Glutamatergic neuron (in vitro differentiated cells): ENCODE measurements around the gene KRT78. TPM values are rescaled to one million over a fixed set of nuclear protein-coding genes. Genes with fewer than 3 reads are reported as not detected.

Experiments used
- DNase-seq: peaks from one replicate; pipeline ENCODE4 v3.0.0; 2022
- H3K27ac Mint-ChIP-seq: one replicate; pipeline ENCODE4 v1.8.0; 2020; ENCODE audit warnings: mild to moderate bottlenecking, mixed read lengths, inconsistent platforms; ENCODE audit not compliant: unreplicated experiment
- H3K27me3 Mint-ChIP-seq: one replicate; pipeline ENCODE4 v1.8.0; 2020; ENCODE audit warnings: mild to moderate bottlenecking, moderate library complexity, mixed read lengths, inconsistent platforms; ENCODE audit not compliant: unreplicated experiment
- H3K36me3 Mint-ChIP-seq: one replicate; pipeline ENCODE4 v1.8.0; 2020; ENCODE audit warnings: mild to moderate bottlenecking, mixed read lengths, inconsistent platforms; ENCODE audit not compliant: unreplicated experiment
- H3K4me1 Mint-ChIP-seq: one replicate; pipeline ENCODE4 v1.8.0; 2020; ENCODE audit warnings: mild to moderate bottlenecking, low read depth, mixed read lengths, inconsistent platforms; ENCODE audit not compliant: unreplicated experiment
- H3K4me3 Mint-ChIP-seq: one replicate; pipeline ENCODE4 v1.8.0; 2020; ENCODE audit warnings: mild to moderate bottlenecking, mixed read lengths, inconsistent platforms; ENCODE audit not compliant: unreplicated experiment
- H3K9me3 Mint-ChIP-seq: one replicate; pipeline ENCODE4 v1.8.0; 2020; ENCODE audit warnings: mild to moderate bottlenecking, moderate library complexity, mixed read lengths, inconsistent platforms; ENCODE audit not compliant: unreplicated experiment
- total RNA-seq: library from RNA; stranded (reverse); fragmentation: NEBNext Ultra II Directional; extraction: Animal tissue kit (Norgen Biotek cat#: 25700); gene quantifications from one replicate; pipeline ENCODE4 v1.2.1, GENCODE V29; 2021; ENCODE audit not compliant: unreplicated experiment
- TF ChIP-seq, protein P1 (sequence below): fragments of 200-600 bp; sonication (generic); IDR thresholded peaks from one replicate; pipeline ENCODE4 v1.5.0; 2021; ENCODE audit not compliant: partially characterized antibody, unreplicated experiment

KRT78 gene
- total RNA-seq, 1 donor from 2014 or later: not detected

DNA sequence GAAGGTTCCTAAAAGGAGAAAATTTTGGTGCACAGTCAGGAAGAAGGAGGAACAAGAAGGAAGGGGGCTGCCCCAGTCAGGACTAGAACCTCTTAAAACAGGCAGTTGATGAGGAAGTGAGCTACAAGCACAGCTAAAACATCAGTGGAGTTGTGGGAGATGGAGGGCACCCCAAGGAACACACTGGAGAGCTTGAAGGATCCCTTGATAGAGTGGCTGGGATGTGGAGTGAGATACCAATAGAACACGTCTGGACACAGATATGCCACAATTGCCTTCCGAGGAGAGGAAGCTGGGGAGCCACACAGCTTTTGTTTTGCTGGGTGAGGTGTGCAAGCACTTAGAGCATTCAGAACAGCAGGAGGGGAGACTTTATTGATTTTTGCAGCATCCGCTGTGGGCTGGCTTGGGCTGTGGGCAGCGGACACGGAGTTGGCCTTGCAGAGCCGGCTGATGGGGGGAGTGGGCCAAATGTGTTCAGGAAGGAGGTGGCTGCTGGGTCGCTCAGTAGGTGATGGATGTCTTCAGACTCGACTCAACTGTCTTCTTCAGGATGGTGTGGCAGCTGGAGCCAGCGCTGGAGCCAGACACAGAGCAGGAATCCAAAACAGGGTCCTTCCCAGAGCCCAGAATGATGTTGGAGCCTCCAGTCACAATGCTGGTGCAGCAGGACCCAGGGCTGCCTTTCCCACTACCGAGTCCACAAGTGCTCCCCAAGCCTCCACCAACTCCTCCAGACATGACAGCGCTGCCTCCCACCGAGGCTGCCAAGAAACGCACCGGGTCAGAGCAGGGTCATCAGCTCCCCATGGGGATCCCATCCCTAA lies 10.0 kb downstream of the KRT78 start:
- H3K4me1 Mint-ChIP-seq: no peaks in the 10 kb centered on the region
- H3K27ac Mint-ChIP-seq: no peak overlapping the region
- TF ChIP-seq, protein P1, sequence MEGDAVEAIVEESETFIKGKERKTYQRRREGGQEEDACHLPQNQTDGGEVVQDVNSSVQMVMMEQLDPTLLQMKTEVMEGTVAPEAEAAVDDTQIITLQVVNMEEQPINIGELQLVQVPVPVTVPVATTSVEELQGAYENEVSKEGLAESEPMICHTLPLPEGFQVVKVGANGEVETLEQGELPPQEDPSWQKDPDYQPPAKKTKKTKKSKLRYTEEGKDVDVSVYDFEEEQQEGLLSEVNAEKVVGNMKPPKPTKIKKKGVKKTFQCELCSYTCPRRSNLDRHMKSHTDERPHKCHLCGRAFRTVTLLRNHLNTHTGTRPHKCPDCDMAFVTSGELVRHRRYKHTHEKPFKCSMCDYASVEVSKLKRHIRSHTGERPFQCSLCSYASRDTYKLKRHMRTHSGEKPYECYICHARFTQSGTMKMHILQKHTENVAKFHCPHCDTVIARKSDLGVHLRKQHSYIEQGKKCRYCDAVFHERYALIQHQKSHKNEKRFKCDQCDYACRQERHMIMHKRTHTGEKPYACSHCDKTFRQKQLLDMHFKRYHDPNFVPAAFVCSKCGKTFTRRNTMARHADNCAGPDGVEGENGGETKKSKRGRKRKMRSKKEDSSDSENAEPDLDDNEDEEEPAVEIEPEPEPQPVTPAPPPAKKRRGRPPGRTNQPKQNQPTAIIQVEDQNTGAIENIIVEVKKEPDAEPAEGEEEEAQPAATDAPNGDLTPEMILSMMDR: no peak
- no peaks in the 10 kb centered on the region for H3K36me3 Mint-ChIP-seq
- peak; percentile 27 for DNase-seq
- H3K27me3 Mint-ChIP-seq: peaks cover 12% of the 10 kb centered on the region
- H3K4me3 Mint-ChIP-seq: no peak overlapping the region
- peaks cover 6% of the 10 kb centered on the region for H3K9me3 Mint-ChIP-seq

- no peak for DNase-seq
- H3K27me3 Mint-ChIP-seq: peaks cover 11% of the 10 kb centered on the region
- H3K27ac Mint-ChIP-seq: no peak overlapping the region
- H3K36me3 Mint-ChIP-seq: no peaks in the 10 kb centered on the region
- H3K4me3 Mint-ChIP-seq: no peak overlapping the region
- peaks cover 6% of the 10 kb centered on the region for H3K9me3 Mint-ChIP-seq
- no peaks in the 10 kb centered on the region for H3K4me1 Mint-ChIP-seq
- TF ChIP-seq, protein P1: no peak
These were observed 10.8 kb downstream of the KRT78 start for GRCh38 chr12:52837781-52838608.

DNA sequence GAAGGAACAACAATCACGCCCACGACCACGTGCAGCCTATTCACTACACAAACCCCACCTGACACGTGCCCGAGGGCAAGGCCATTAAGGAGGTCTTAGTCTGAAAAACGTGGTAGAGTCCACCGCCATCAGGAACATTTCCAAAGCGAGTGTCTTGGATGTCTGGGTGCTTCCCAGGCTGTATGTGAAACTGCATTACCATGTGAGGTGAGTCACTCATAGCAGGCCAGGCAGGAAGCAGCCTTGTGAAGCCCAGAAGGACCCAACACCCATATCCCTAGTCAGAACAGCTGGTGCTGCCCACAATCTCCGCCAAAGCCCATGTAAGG lies 11.4 kb downstream of the KRT78 start:
- peaks cover 6% of the 10 kb centered on the region for H3K9me3 Mint-ChIP-seq
- no peak for DNase-seq
- H3K27ac Mint-ChIP-seq: no peak overlapping the region
- H3K27me3 Mint-ChIP-seq: peaks cover 11% of the 10 kb centered on the region
- no peaks in the 10 kb centered on the region for H3K36me3 Mint-ChIP-seq
- TF ChIP-seq, protein P1: no peak
- H3K4me3 Mint-ChIP-seq: no peak overlapping the region
- no peaks in the 10 kb centered on the region for H3K4me1 Mint-ChIP-seq

GRCh38 chr12:52836491-52837412 lies 12.0 kb downstream of the KRT78 start:
- no peak overlapping the region for H3K4me3 Mint-ChIP-seq
- H3K4me1 Mint-ChIP-seq: no peaks in the 10 kb centered on the region
- H3K27me3 Mint-ChIP-seq: peaks cover 11% of the 10 kb centered on the region
- DNase-seq: no peak
- TF ChIP-seq, protein P1: no peak
- no peaks in the 10 kb centered on the region for H3K36me3 Mint-ChIP-seq
- H3K9me3 Mint-ChIP-seq: peaks cover 6% of the 10 kb centered on the region
- no peak overlapping the region for H3K27ac Mint-ChIP-seq
